GM04503 (cell line): Measurements from ENCODE around the gene SPHKAP.
"Not testable (repeated sequence)": the region's sequence is repeated elsewhere in the genome, so short reads cannot be mapped to it uniquely, and the experiment has no call there.

Source experiments
- DNase-seq: peaks from one replicate; pipeline ENCODE4 v3.0.0-alpha.2; 2012; ENCODE audit warnings: low read depth

SPHKAP gene

GRCh38 chr2:228181098-228182019 lies at the start of gene SPHKAP:
TSS of gene SPHKAP (minus strand) at chr2:228181687. CDS start at chr2:228181598, 89 bp downstream.
- DNase-seq, result no peak

GRCh38 chr2:228227466-228227865 lies 46.0 kb upstream of the SPHKAP start:
- no peak for DNase-seq

GRCh38 chr2:228224410-228224809 lies 42.9 kb upstream of the SPHKAP start:
- no peak for DNase-seq

GRCh38 chr2:228218593-228218992 lies 37.1 kb upstream of the SPHKAP start:
- not testable (repeated sequence) for DNase-seq

- DNase-seq, result no peak
These were observed 16.0 kb upstream of the SPHKAP start for GRCh38 chr2:228197504-228197903.

- DNase-seq, result no peak
These were observed 1.0 kb downstream of the SPHKAP start for GRCh38 chr2:228180181-228181097.

GRCh38 chr2:228167290-228167689 lies 14.2 kb downstream of the SPHKAP start:
- no peak for DNase-seq

- DNase-seq, result no peak
These were observed 16.8 kb downstream of the SPHKAP start for GRCh38 chr2:228164718-228165117.

GRCh38 chr2:228157841-228158240 lies 23.6 kb downstream of the SPHKAP start:
- DNase-seq, result no peak

- no peak for DNase-seq
These were observed 36.5 kb downstream of the SPHKAP start for GRCh38 chr2:228144961-228145360.

GRCh38 chr2:228140934-228141528 lies 40.5 kb downstream of the SPHKAP start:
- DNase-seq, result no peak

- no peak for DNase-seq
These were observed 45.5 kb downstream of the SPHKAP start for GRCh38 chr2:228136027-228136426.

- no peak for DNase-seq
These were observed 46.2 kb downstream of the SPHKAP start for GRCh38 chr2:228135300-228135699.

- no peak for DNase-seq
These were observed 49.7 kb downstream of the SPHKAP start for GRCh38 chr2:228131833-228132232.

- no peak for DNase-seq
These were observed 55.1 kb downstream of the SPHKAP start for GRCh38 chr2:228126401-228126800.

GRCh38 chr2:228118940-228119339 lies 62.5 kb downstream of the SPHKAP start:
- no peak for DNase-seq

GRCh38 chr2:228107846-228108245 lies 73.6 kb downstream of the SPHKAP start:
- no peak for DNase-seq

GRCh38 chr2:228105526-228106250 lies 75.8 kb downstream of the SPHKAP start:
- DNase-seq, result no peak

GRCh38 chr2:228104215-228104614 lies 77.3 kb downstream of the SPHKAP start:
- DNase-seq, result no peak

GRCh38 chr2:228103379-228103778 lies 78.1 kb downstream of the SPHKAP start:
- no peak for DNase-seq

GRCh38 chr2:228102949-228103348 lies 78.5 kb downstream of the SPHKAP start:
- DNase-seq, result no peak
